PC-3 (cell line): ENCODE data around the gene TCN2.

Experiments used
- CTCF ChIP-seq: fragments of 300-600 bp; sonication (generic); conservative IDR thresholded peaks from 2 replicates; pipeline ENCODE4 v1.5.1; 2017; ENCODE audit warnings: antibody characterized with exemption, low read depth, mild to moderate bottlenecking, low read length
- EZH2 ChIP-seq: fragments of 300-600 bp; sonication (generic); IDR thresholded peaks from one replicate; pipeline ENCODE4 v1.6.1; 2017; ENCODE audit warnings: antibody characterized with exemption, mild to moderate bottlenecking, low read length; ENCODE audit not compliant: unreplicated experiment
- EZH2phosphoT487 ChIP-seq: fragments of 300-600 bp; sonication (generic); IDR thresholded peaks from 2 replicates; pipeline ENCODE4 v1.6.1; 2018; ENCODE audit warnings: mild to moderate bottlenecking, antibody characterized with exemption, low read length, borderline replicate concordance

DNA sequence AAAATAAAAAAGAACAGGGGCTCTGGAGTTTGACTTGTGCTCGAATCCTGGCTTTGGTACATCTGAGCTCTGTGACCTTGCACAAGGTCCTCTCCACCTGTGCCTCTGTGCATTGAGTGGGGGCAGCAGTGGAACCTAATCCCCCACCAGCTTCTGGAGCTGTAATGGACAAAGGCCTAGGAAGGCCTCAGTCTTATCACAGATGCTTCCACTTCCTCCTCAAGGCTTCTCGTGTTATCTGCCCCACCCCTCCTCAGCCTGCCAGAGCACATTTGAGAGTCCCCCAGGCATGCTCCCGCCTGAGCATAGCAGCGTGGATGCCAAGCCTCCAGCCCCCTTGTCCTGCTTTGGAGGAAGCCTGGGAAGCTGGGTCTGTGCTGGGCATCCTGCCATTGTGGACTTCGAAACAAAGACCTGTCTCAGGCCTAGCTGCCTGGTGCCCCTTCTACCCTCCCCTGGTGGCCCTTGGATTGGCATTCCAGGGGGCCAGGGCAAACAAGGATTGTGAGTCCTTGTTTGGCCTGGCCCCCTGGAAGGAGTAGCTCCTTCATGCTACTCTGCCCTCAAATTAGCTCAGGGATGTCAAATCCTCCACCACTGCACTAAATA lies 43.6 kb downstream of the TCN2 start:
- TF ChIP-seq CTCF (no peak), EZH2 (no peak), EZH2phosphoT487 (no peak)
